K562 (cell line): ENCODE data around the gene FGGY. TPM values are rescaled to one million over a fixed set of nuclear protein-coding genes. Genes with fewer than 3 reads are reported as not detected.
A peak's percentile ranks its signal among the peaks of the same experiment; 100 is the strongest.

Experiments
- CHD7 ChIP-seq: fragments of 200-600 bp; sonication (generic); IDR thresholded peaks from one replicate; pipeline ENCODE4 v1.6.1; 2012; ENCODE audit warnings: mild to moderate bottlenecking, low read depth, low read length, inconsistent platforms
- CREM ChIP-seq: IDR thresholded peaks from 2 replicates; pipeline ENCODE4 v1.6.1; 2014; ENCODE audit warnings: antibody characterized with exemption, low read depth
- CSDE1 ChIP-seq, 2 experiments: fragments of 450-650 bp; IDR thresholded peaks; 2 replicates each; pipeline ENCODE4 v1.6.1; 2016; ENCODE audit warnings: mild to moderate bottlenecking in 1 of 2
- JUND ChIP-seq, 2 experiments: IDR thresholded peaks; 2 replicates in 1 of 2; 3 replicates in 1 of 2; pipeline ENCODE4 v1.6.1; 2011; ENCODE audit warnings: borderline replicate concordance in 2 of 2, low read depth in 2 of 2, low read length in 2 of 2, improper control_type of control experiment in 1 of 2, missing biosample characterization in 1 of 2, missing genetic modification characterization in 1 of 2, missing genetic modification reagents in 1 of 2
- NCOA1 ChIP-seq: fragments of 450-650 bp; IDR thresholded peaks from 2 replicates; pipeline ENCODE4 v1.6.1; 2016; ENCODE audit warnings: low read depth
- NKRF ChIP-seq: fragments of 450-650 bp; IDR thresholded peaks from 2 replicates; pipeline ENCODE4 v1.6.1; 2016; ENCODE audit warnings: borderline replicate concordance
- POLR2AphosphoS2 ChIP-seq: IDR thresholded peaks from 2 replicates; pipeline ENCODE4 v1.6.1; 2012; ENCODE audit warnings: low read length, improper control_type of control experiment
- SIN3B ChIP-seq: fragments of 450-650 bp; IDR thresholded peaks from 2 replicates; pipeline ENCODE4 v1.6.1; 2017; ENCODE audit warnings: low read depth, mild to moderate bottlenecking, moderate library complexity
- SREBF2 ChIP-seq: sonication (generic); formaldehyde crosslinking; IDR thresholded peaks from 2 replicates; pipeline ENCODE4 v1.4.0; 2020; ENCODE audit warnings: mild to moderate bottlenecking, missing genetic modification reagents
- YBX1 ChIP-seq: fragments of 450-650 bp; IDR thresholded peaks from 2 replicates; pipeline ENCODE4 v1.7.1; 2016; ENCODE audit warnings: mild to moderate bottlenecking
- polyA plus RNA-seq, 8 experiments: library from polyadenylated mRNA; depleted of rRNA in 4 of 8; stranded (reverse) in 5 of 8; unstranded in 3 of 8; fragments of >200 nt; fragmentation: Nextera tagmentation in 2 of 8; fragmentation: Illumina TruSeq in 1 of 8; extraction: Ambion mirVana in 2 of 8; extraction: Trizol in 1 of 8; gene quantifications; 2 replicates each; pipeline versions ENCODE4 v1.2.1 to v1.2.3, GENCODE V29; 2011 to 2014; ENCODE audit warnings: inconsistent platforms in 1 of 8, missing spikeins in 1 of 8
- total RNA-seq, 7 experiments: library from RNA; depleted of rRNA in 6 of 7; stranded (reverse); fragments of >200 nt in 6 of 7; fragmentation: Illumina TruSeq in 2 of 7; extraction: Trizol in 2 of 7; gene quantifications; 2 replicates each; pipeline versions ENCODE4 v1.2.1 to v1.2.3, GENCODE V29; 2011 to 2021; ENCODE audit warnings: low replicate concordance in 1 of 7
- TF ChIP-seq, protein P1 (sequence below): sonication (generic); formaldehyde crosslinking; IDR thresholded peaks from 2 replicates; pipeline ENCODE4 v1.8.1; 2022; ENCODE audit warnings: missing genetic modification reagents
- TF ChIP-seq, protein P2 (sequence below): fragments of 250-450 bp; sonication (Bioruptor Pico); IDR thresholded peaks from 2 replicates; pipeline ENCODE4 v1.5.0; 2021

Gene FGGY
- total and polyA plus RNA-seq, 9 of the 15 experiments (the other 6 are each of a cell fraction or from before 2014, with no cell fraction given), result 9.7 to 19.2 (median 12.6) TPM

- TF ChIP-seq CHD7 (no peak), SIN3B (no peak), NCOA1 (no peak), NKRF (no peak), POLR2AphosphoS2 (no peak), JUND (IDR thresholded peaks at IDR 0.05; ENCODE audit: borderline replicate concordance, low read depth, low read length) (peak; percentile 94), JUND (tag; IDR thresholded peaks at IDR 0.05; ENCODE audit: borderline replicate concordance, low read depth, low read length) (peak; percentile 96; the same call in 2 of the 3 replicates), YBX1 (no peak), SREBF2 (no peak), CSDE1 (IDR thresholded peaks at IDR 0.05) (no peak), CREM (peak; percentile 84)
- TF ChIP-seq, protein P1, sequence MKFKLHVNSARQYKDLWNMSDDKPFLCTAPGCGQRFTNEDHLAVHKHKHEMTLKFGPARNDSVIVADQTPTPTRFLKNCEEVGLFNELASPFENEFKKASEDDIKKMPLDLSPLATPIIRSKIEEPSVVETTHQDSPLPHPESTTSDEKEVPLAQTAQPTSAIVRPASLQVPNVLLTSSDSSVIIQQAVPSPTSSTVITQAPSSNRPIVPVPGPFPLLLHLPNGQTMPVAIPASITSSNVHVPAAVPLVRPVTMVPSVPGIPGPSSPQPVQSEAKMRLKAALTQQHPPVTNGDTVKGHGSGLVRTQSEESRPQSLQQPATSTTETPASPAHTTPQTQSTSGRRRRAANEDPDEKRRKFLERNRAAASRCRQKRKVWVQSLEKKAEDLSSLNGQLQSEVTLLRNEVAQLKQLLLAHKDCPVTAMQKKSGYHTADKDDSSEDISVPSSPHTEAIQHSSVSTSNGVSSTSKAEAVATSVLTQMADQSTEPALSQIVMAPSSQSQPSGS, result peak; percentile 35; the same call in 1 of the 2 replicates
- TF ChIP-seq, protein P2, sequence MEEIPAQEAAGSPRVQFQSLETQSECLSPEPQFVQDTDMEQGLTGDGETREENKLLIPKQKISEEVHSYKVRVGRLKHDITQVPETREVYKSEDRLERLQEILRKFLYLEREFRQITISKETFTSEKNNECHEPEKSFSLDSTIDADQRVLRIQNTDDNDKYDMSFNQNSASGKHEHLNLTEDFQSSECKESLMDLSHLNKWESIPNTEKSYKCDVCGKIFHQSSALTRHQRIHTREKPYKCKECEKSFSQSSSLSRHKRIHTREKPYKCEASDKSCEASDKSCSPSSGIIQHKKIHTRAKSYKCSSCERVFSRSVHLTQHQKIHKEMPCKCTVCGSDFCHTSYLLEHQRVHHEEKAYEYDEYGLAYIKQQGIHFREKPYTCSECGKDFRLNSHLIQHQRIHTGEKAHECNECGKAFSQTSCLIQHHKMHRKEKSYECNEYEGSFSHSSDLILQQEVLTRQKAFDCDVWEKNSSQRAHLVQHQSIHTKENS (CRISPR knock-in tag), result no peak
Measured at GRCh38 chr1:59361766-59362165, 64.9 kb downstream of the FGGY start (continued).
